H1 (cell line): ENCODE data around the gene RNF8. TPM values are rescaled to one million over a fixed set of nuclear protein-coding genes. Genes with fewer than 3 reads are reported as not detected.

Experiments used
- CTCF ChIA-PET: fragments of 300-600 bp; sonication (Branson Sonifier 250); formaldehyde crosslinking; loops from one replicate; lab custom pipeline; 2021; ENCODE audit not compliant: partially characterized antibody; lab: Charles Lee
- POLR2A ChIA-PET: fragments of 300-600 bp; sonication (Branson Sonifier 250); formaldehyde crosslinking; loops from one replicate; lab custom pipeline; 2021; ENCODE audit warnings: inconsistent platforms; ENCODE audit not compliant: partially characterized antibody; lab: Charles Lee
- DNase-seq, 2 experiments: peaks; one replicate each; pipeline versions ENCODE4 v3.0.0 to v3.0.0-alpha.2; 2010 to 2022; ENCODE audit warnings: low spot score in 2 of 2, low read depth in 1 of 2, mixed read lengths in 1 of 2
- FAIRE-seq: peaks from 2 replicates; lab custom pipeline; 2011; peaks lifted over from hg19 to GRCh38; lab: Jason Lieb, UNC
- H2AFZ ChIP-seq: 2 replicates; pipeline ENCODE4 v1.8.1; 2012; ENCODE audit warnings: low read length, inconsistent platforms
- H2AK5ac ChIP-seq: 2 replicates; pipeline ENCODE4 v1.6.1; 2013; ENCODE audit warnings: low read depth, low read length
- H2BK120ac ChIP-seq: replicated peaks from 2 replicates; pipeline ENCODE3; 2013; ENCODE audit warnings: low read depth, low read length, inconsistent platforms
- H2BK12ac ChIP-seq: 2 replicates; pipeline ENCODE4 v1.6.1; 2013; ENCODE audit warnings: low read depth, low read length
- H2BK15ac ChIP-seq: 2 replicates; pipeline ENCODE4 v1.6.1; 2013; ENCODE audit warnings: low read length
- H2BK20ac ChIP-seq: 2 replicates; pipeline ENCODE4 v1.6.1; 2013; ENCODE audit warnings: low read length
- H2BK5ac ChIP-seq: 2 replicates; pipeline ENCODE4 v1.6.1; 2013; ENCODE audit warnings: low read depth, low read length
- H3K14ac ChIP-seq: 2 replicates; pipeline ENCODE4 v1.6.1; 2013; ENCODE audit warnings: inconsistent platforms; ENCODE audit not compliant: insufficient read length
- H3K18ac ChIP-seq: 2 replicates; pipeline ENCODE4 v1.6.1; 2013; ENCODE audit warnings: low read length; ENCODE audit errors: extremely low read depth
- H3K23ac ChIP-seq: 2 replicates; pipeline ENCODE4 v1.6.1; 2013; ENCODE audit warnings: inconsistent platforms; ENCODE audit not compliant: insufficient read length
- H3K23me2 ChIP-seq: 2 replicates; pipeline ENCODE4 v1.6.1; 2013; ENCODE audit warnings: low read depth, low read length
- H3K27ac ChIP-seq: 2 replicates; pipeline ENCODE4 v1.6.1; 2011; ENCODE audit warnings: low read depth, low read length, inconsistent platforms
- H3K27me3 ChIP-seq, 4 experiments: replicated peaks in 1 of 4; 1 replicate in 1 of 4; 2 replicates in 3 of 4; pipeline versions ENCODE4 v1.6.1 to v1.8.1; 2011 to 2013; ENCODE audit warnings: low read length in 3 of 4, mild to moderate bottlenecking in 3 of 4, inconsistent platforms in 2 of 4, mixed read lengths in 2 of 4, moderate library complexity in 1 of 4; ENCODE audit not compliant: control insufficient read depth in 3 of 4, insufficient read depth in 3 of 4; ENCODE audit errors: extremely low read depth in 1 of 4
- H3K36me3 ChIP-seq, 4 experiments: 2 replicates each; pipeline versions ENCODE4 v1.6.1 to v1.8.1; 2011 to 2013; ENCODE audit warnings: mild to moderate bottlenecking in 4 of 4, low read length in 3 of 4, moderate library complexity in 2 of 4, control low read depth in 1 of 4, inconsistent platforms in 1 of 4; ENCODE audit not compliant: insufficient read depth in 4 of 4, control insufficient read depth in 2 of 4
- H3K4ac ChIP-seq: replicated peaks from 2 replicates; pipeline ENCODE3; 2013; ENCODE audit warnings: low read length, low read depth, mixed read lengths, inconsistent platforms; ENCODE audit not compliant: insufficient read length
- H3K4me1 ChIP-seq, 4 experiments: replicated peaks in 1 of 4; 1 replicate in 1 of 4; 2 replicates in 3 of 4; pipeline versions ENCODE4 v1.6.1 to v1.8.1; 2011 to 2013; ENCODE audit warnings: low read length in 3 of 4, inconsistent platforms in 2 of 4, mixed read lengths in 1 of 4; ENCODE audit not compliant: insufficient read depth in 4 of 4, control insufficient read depth in 3 of 4
- H3K4me2 ChIP-seq, 2 experiments: 2 replicates each; pipeline versions ENCODE4 v1.6.1 to v1.8.1; 2011 to 2013; ENCODE audit warnings: low read depth in 2 of 2, low read length in 2 of 2, control low read depth in 1 of 2, inconsistent platforms in 1 of 2, mild to moderate bottlenecking in 1 of 2; ENCODE audit not compliant: insufficient read depth in 1 of 2
- H3K4me3 ChIP-seq, 4 experiments: fragments of 200-600, 300-600 bp in 1 of 4; sonication (generic), shearing (Covaris generic), sonication (Bioruptor Twin) in 1 of 4; 2 replicates each; pipeline versions ENCODE4 v1.5.1 to v1.8.1; 2011 to 2016; ENCODE audit warnings: low read length in 4 of 4, low read depth in 3 of 4, control low read depth in 2 of 4, inconsistent platforms in 2 of 4, mild to moderate bottlenecking in 2 of 4, mixed read lengths in 1 of 4, moderate library complexity in 1 of 4; ENCODE audit not compliant: insufficient read depth in 2 of 4; ENCODE audit errors: extremely low read depth in 1 of 4
- H3K56ac ChIP-seq: replicated peaks from 2 replicates; pipeline ENCODE3; 2013; ENCODE audit warnings: low read depth, mild to moderate bottlenecking, mixed read lengths, low read length, inconsistent platforms; ENCODE audit not compliant: insufficient read length
- H3K79me1 ChIP-seq: 2 replicates; pipeline ENCODE4 v1.6.1; 2013; ENCODE audit warnings: low read depth, low read length, control low read depth
- H3K79me2 ChIP-seq, 2 experiments: 2 replicates each; pipeline versions ENCODE4 v1.6.1 to v1.8.1; 2012 to 2013; ENCODE audit warnings: low read length in 2 of 2, mild to moderate bottlenecking in 2 of 2, inconsistent platforms in 1 of 2; ENCODE audit not compliant: insufficient read depth in 2 of 2, control insufficient read depth in 1 of 2
- H3K9ac ChIP-seq, 4 experiments: replicated peaks in 1 of 4; 1 replicate in 1 of 4; 2 replicates in 3 of 4; pipeline versions ENCODE4 v1.6.1 to v1.8.1; 2011 to 2013; ENCODE audit warnings: low read depth in 3 of 4, low read length in 3 of 4, control low read depth in 2 of 4, mild to moderate bottlenecking in 2 of 4, moderate library complexity in 2 of 4, inconsistent platforms in 1 of 4; ENCODE audit errors: extremely low read depth in 1 of 4
- H3K9me3 ChIP-seq, 2 experiments: 2 replicates each; pipeline versions ENCODE4 v1.6.1 to v1.8.1; 2012 to 2013; ENCODE audit warnings: mild to moderate bottlenecking in 2 of 2, moderate library complexity in 2 of 2, control low read depth in 1 of 2, inconsistent platforms in 1 of 2, low read depth in 1 of 2, low read length in 1 of 2, mixed read lengths in 1 of 2; ENCODE audit not compliant: insufficient read depth in 2 of 2
- H4K20me1 ChIP-seq, 2 experiments: replicated peaks in 1 of 2; 2 replicates each; pipeline versions ENCODE3 to v1.8.1; 2011 to 2013; ENCODE audit warnings: inconsistent platforms in 2 of 2, low read length in 2 of 2, mild to moderate bottlenecking in 1 of 2; ENCODE audit not compliant: insufficient read depth in 2 of 2, control insufficient read depth in 1 of 2
- H4K5ac ChIP-seq: 2 replicates; pipeline ENCODE4 v1.6.1; 2013; ENCODE audit warnings: low read length, low read depth, mixed read lengths, inconsistent platforms; ENCODE audit not compliant: insufficient read length
- H4K8ac ChIP-seq: 2 replicates; pipeline ENCODE4 v1.8.0; 2013; ENCODE audit warnings: mild to moderate bottlenecking, moderate library complexity, low read length, inconsistent platforms; ENCODE audit not compliant: insufficient read depth; ENCODE audit errors: extremely low read depth
- H4K91ac ChIP-seq: replicated peaks from 2 replicates; pipeline ENCODE3; 2013; ENCODE audit warnings: low read length, mixed read lengths, inconsistent platforms; ENCODE audit not compliant: insufficient read length
- ASH2L ChIP-seq: fragments of 200-600, 300-600 bp; sonication (generic); IDR thresholded peaks from one replicate; pipeline ENCODE4 v1.7.1; 2017; ENCODE audit warnings: low read length
- CTBP2 ChIP-seq: IDR thresholded peaks from 2 replicates; pipeline ENCODE4 v1.7.0; 2011; ENCODE audit warnings: borderline replicate concordance, mild to moderate bottlenecking, moderate library complexity, mixed read lengths, low read length; ENCODE audit not compliant: insufficient read depth, insufficient read length
- EP300 ChIP-seq, 2 experiments: IDR thresholded peaks; 1 replicate in 1 of 2; 2 replicates in 1 of 2; pipeline ENCODE4 v1.6.1; 2011 to 2012; ENCODE audit warnings: low read depth in 2 of 2, low read length in 2 of 2, mild to moderate bottlenecking in 2 of 2, borderline replicate concordance in 1 of 2, inconsistent platforms in 1 of 2, moderate library complexity in 1 of 2
- GTF2F1 ChIP-seq: IDR thresholded peaks from 2 replicates; pipeline ENCODE4 v1.6.1; 2012; ENCODE audit warnings: low read depth, low read length, improper control_type of control experiment, borderline replicate concordance
- JUN ChIP-seq: IDR thresholded peaks from 2 replicates; pipeline ENCODE4 v1.6.1; 2011; ENCODE audit warnings: low read depth, mild to moderate bottlenecking, improper control_type of control experiment, low read length
- NANOG ChIP-seq: IDR thresholded peaks from 2 replicates; pipeline ENCODE4 v1.6.1; 2011; ENCODE audit warnings: low read length, low read depth, mild to moderate bottlenecking, inconsistent platforms; ENCODE audit not compliant: insufficient read depth, poor library complexity, severe bottlenecking
- RXRA ChIP-seq: IDR thresholded peaks from 2 replicates; pipeline ENCODE4 v1.6.1; 2011; ENCODE audit warnings: low read depth, mild to moderate bottlenecking, low read length, moderate library complexity; ENCODE audit not compliant: insufficient read depth
- SAP30 ChIP-seq: fragments of 300-600 bp; sonication (generic); IDR thresholded peaks from 2 replicates; pipeline ENCODE4 v1.7.1; 2012; ENCODE audit warnings: low read length, moderate library complexity, mild to moderate bottlenecking, inconsistent platforms; ENCODE audit not compliant: insufficient read depth, insufficient replicate concordance
- SIRT6 ChIP-seq: IDR thresholded peaks from one replicate; pipeline ENCODE4 v1.7.1; 2012; ENCODE audit warnings: low read length, inconsistent platforms
- TEAD4 ChIP-seq: IDR thresholded peaks from 2 replicates; pipeline ENCODE4 v1.6.1; 2012; ENCODE audit warnings: low read depth, low read length, inconsistent platforms, mixed read lengths
- WGBS, 2 experiments: shearing (Covaris generic) in 1 of 2; methylation state at CpG; one replicate each; pipeline versions ENCODE4 v1.1.6 to v1.1.7; 2013 to 2015; ENCODE audit warnings: low lambda C conversion rate in 2 of 2, mixed read lengths in 2 of 2, inconsistent platforms in 1 of 2, low coverage in 1 of 2, missing lambda C conversion rate in 1 of 2; ENCODE audit not compliant: insufficient replicate concordance in 2 of 2, insufficient coverage in 1 of 2, insufficient read length in 1 of 2; ENCODE audit errors: extremely low coverage in 1 of 2, missing lambda C conversion rate in 1 of 2; 5-methylcytosine and 5-hydroxymethylcytosine counted together
- polyA plus RNA-seq, 7 experiments: library from polyadenylated mRNA; depleted of rRNA in 3 of 7; stranded (reverse) in 5 of 7; unstranded in 2 of 7; fragments of >200 nt in 5 of 7; fragments of 200-250 nt in 2 of 7; gene quantifications; 1 replicate in 5 of 7; 2 replicates in 1 of 7; 4 replicates in 1 of 7; pipeline versions ENCODE4 v1.2.1 to v1.2.3, GENCODE V29; 2011 to 2013; ENCODE audit warnings: missing spikeins in 2 of 7, mixed read lengths in 2 of 7
- total RNA-seq: library from RNA; stranded (reverse); fragmentation: NEBNext Ultra II Directional; extraction: Animal tissue kit (Norgen Biotek cat#: 25700); gene quantifications from 2 replicates; pipeline ENCODE4 v1.2.1, GENCODE V29; 2021
- TF ChIP-seq, protein P1 (sequence below), 3 experiments: IDR thresholded peaks; 1 replicate in 2 of 3; 2 replicates in 1 of 3; pipeline versions ENCODE4 v1.5.1 to v1.6.1; 2011; ENCODE audit warnings: low read length in 3 of 3, mild to moderate bottlenecking in 3 of 3, inconsistent platforms in 2 of 3, low read depth in 1 of 3, moderate library complexity in 1 of 3; ENCODE audit not compliant: insufficient read depth in 1 of 3; ENCODE audit errors: control extremely low read depth in 1 of 3

The RNF8 gene
- total and polyA plus RNA-seq, 2 of the 8 experiments (the other 6 are each of a cell fraction or from before 2014, with no cell fraction given) = 20.3 to 44.7 TPM

DNA sequence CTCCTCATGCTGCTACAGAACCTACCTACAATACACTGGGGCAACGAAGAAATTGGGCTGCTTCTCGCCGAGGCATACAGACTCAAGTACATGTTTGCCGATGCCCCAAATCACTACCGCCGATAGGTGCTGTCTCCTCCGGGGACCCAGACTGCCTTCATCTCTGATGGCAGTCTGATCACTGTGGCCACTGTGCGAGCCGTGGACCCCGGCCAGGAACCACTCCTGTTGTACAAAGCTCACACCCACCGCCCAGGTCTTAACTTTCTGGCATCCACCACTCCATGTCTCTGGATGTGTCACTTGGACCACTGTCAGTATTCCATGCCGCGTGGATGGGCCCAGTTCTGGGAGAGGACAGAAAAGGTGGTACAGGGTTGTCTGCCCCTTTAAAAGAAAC, 22.7 kb upstream of the RNF8 start:
- Histone ChIP-seq H2BK20ac (no peak overlapping the region), H3K18ac (no peak overlapping the region), H2BK12ac (no peak overlapping the region), H3K4ac (no peak overlapping the region), H3K9me3 (no peaks in the 10 kb centered on the region), H3K14ac (no peak overlapping the region), H3K79me2 (no peaks in the 10 kb centered on the region), H2AFZ (no peak overlapping the region), H3K79me1 (no peaks in the 10 kb centered on the region; the same call in 1 of the 2 replicates), H3K36me3 (peaks cover 0 to 18% (median 5%) of the 10 kb centered on the region in 4 experiments; a peak in 4 of 8 replicates), H2BK120ac (no peak overlapping the region), H3K27ac (no peak overlapping the region), H2BK5ac (no peak overlapping the region), H3K23ac (no peak overlapping the region), H4K91ac (no peak overlapping the region), H3K9ac (no peak overlapping the region), H3K56ac (no peak overlapping the region), H3K4me3 (no peak overlapping the region), H3K27me3 (no peaks in the 10 kb centered on the region), H2AK5ac (no peak overlapping the region), H3K23me2 (no peaks in the 10 kb centered on the region), H2BK15ac (no peak overlapping the region), H4K5ac (no peak overlapping the region), H3K4me2 (no peak overlapping the region), H4K20me1 (no peaks in the 10 kb centered on the region), H4K8ac (no peak overlapping the region), H3K4me1 (no peaks in the 10 kb centered on the region)
- 92% methylated on average over 13 of the region's 13 CpGs; no CpG with 5 or more reads in 1 of the 2 experiments for WGBS, 2 experiments
- DNase-seq (no peak), FAIRE-seq (no peak)
- CTCF ChIA-PET = interaction anchor here (0.6 to 0.8 kb wide), 3 partner anchors 11 to 275 kb away, joined by 3 to 4 read pairs (median 4); no protein-coding TSS in a partner anchor
- POLR2A ChIA-PET = no interaction called here
- TF ChIP-seq SAP30 (no peak), EP300 (IDR thresholded peaks at IDR 0.05; ENCODE audit: borderline replicate concordance in 1 of 2, low read depth in 2 of 2, low read length in 2 of 2) (no peak), GTF2F1 (no peak), SIRT6 (no peak), RXRA (no peak), NANOG (no peak), TEAD4 (no peak), CTBP2 (no peak), JUN (no peak), ASH2L (no peak)
- TF ChIP-seq, protein P1, sequence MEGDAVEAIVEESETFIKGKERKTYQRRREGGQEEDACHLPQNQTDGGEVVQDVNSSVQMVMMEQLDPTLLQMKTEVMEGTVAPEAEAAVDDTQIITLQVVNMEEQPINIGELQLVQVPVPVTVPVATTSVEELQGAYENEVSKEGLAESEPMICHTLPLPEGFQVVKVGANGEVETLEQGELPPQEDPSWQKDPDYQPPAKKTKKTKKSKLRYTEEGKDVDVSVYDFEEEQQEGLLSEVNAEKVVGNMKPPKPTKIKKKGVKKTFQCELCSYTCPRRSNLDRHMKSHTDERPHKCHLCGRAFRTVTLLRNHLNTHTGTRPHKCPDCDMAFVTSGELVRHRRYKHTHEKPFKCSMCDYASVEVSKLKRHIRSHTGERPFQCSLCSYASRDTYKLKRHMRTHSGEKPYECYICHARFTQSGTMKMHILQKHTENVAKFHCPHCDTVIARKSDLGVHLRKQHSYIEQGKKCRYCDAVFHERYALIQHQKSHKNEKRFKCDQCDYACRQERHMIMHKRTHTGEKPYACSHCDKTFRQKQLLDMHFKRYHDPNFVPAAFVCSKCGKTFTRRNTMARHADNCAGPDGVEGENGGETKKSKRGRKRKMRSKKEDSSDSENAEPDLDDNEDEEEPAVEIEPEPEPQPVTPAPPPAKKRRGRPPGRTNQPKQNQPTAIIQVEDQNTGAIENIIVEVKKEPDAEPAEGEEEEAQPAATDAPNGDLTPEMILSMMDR (IDR thresholded peaks at IDR 0.05; ENCODE audit: control extremely low read depth in 1 of 3, insufficient read depth in 1 of 3, low read depth in 1 of 3, low read length in 3 of 3) = no peak
